Cardiac muscle cell (in vitro differentiated cells and primary cell): ENCODE results near the gene GPRIN2. TPM values are rescaled to one million over a fixed set of nuclear protein-coding genes. Genes with fewer than 3 reads are reported as not detected.
A peak's percentile ranks its signal among the peaks of the same experiment; 100 is the strongest.
"Not testable (repeated sequence)": the region's sequence is repeated elsewhere in the genome, so short reads cannot be mapped to it uniquely, and the experiment has no call there.

Source experiments
- DNase-seq, 2 donors: peaks; one replicate each; pipeline versions ENCODE4 v3.0.0 to v3.0.0-alpha.2; 2010 to 2017; ENCODE audit warnings: low read depth in 1 of 2, low spot score in 1 of 2
- H3K27ac ChIP-seq: fragments of 200-600 bp; sonication (generic); 2 replicates; pipeline ENCODE4 v1.5.1; 2016
- H3K27me3 ChIP-seq: fragments of 200-600 bp; sonication (generic); 2 replicates; pipeline ENCODE4 v1.6.0; 2016; ENCODE audit warnings: control low read depth
- H3K36me3 ChIP-seq: fragments of 200-600 bp; sonication (generic); 2 replicates; pipeline ENCODE4 v1.5.1; 2016; ENCODE audit warnings: control low read depth
- H3K4me1 ChIP-seq: fragments of 200-600 bp; sonication (generic); 2 replicates; pipeline ENCODE4 v1.8.1; 2017; ENCODE audit warnings: low read depth, mild to moderate bottlenecking, mixed run types
- H3K4me3 ChIP-seq: fragments of 200-600 bp; sonication (generic); 2 replicates; pipeline ENCODE4 v1.5.1; 2016; ENCODE audit warnings: mild to moderate bottlenecking
- H3K9me3 ChIP-seq: fragments of 200-600 bp; sonication (generic); 2 replicates; pipeline ENCODE4 v1.5.1; 2017; ENCODE audit warnings: low read depth, mild to moderate bottlenecking, control low read depth
- CTCF ChIP-seq: IDR thresholded peaks from 2 replicates; pipeline ENCODE4 v1.5.1; 2012; ENCODE audit warnings: low read depth, mild to moderate bottlenecking, low read length
- polyA plus RNA-seq: library from polyadenylated mRNA; unstranded; fragments of >200 nt; fragmentation: Nextera tagmentation; extraction: Ambion mirVana; gene quantifications from 2 replicates; pipeline ENCODE4 v1.2.1, GENCODE V29; 2016
- total RNA-seq: library from RNA; depleted of rRNA; stranded (reverse); fragments of >200 nt; gene quantifications from 2 replicates; pipeline ENCODE4 v1.2.3, GENCODE V29; 2016

The GPRIN2 gene
- total RNA-seq: 2.3 and 9.1 TPM in 2 replicates
- 3.3 and 3.7 TPM in 2 replicates for polyA plus RNA-seq

- H3K4me1 ChIP-seq: no peaks in the 10 kb centered on the region
- peak within 1 kb of the TSS; percentile 52 for H3K4me3 ChIP-seq
- H3K36me3 ChIP-seq: no peaks in the 10 kb centered on the region
- no peak for TF ChIP-seq CTCF
- DNase-seq: peak in 1 of 2 donors; percentile 47
- no peaks in the 10 kb centered on the region for H3K9me3 ChIP-seq
- H3K27me3 ChIP-seq: peaks cover 67% of the 10 kb centered on the region
- H3K27ac ChIP-seq: no peak within 1 kb of the TSS
Measured at GRCh38 chr10:46556515-46557318, at the start of gene GPRIN2. Gene GPRIN2 (minus strand): TSS chr10:46556658. CDS start chr10:46550736, 5,922 bp downstream.

- not testable (repeated sequence) for DNase-seq
Measured at GRCh38 chr10:46600516-46600915, 44.1 kb upstream of the GPRIN2 start.

GRCh38 chr10:46597616-46598246 is 41.3 kb upstream of the GPRIN2 start:
- not testable (repeated sequence) for H3K36me3 ChIP-seq, H3K27ac ChIP-seq, H3K4me1 ChIP-seq, H3K27me3 ChIP-seq, H3K9me3 ChIP-seq
- peak overlapping the region; percentile 21 for H3K4me3 ChIP-seq
- DNase-seq: peak in 1 of 2 donors; percentile 0

More at GRCh38 chr10:46600516-46600915, 44.1 kb upstream of the GPRIN2 start:
- not testable (repeated sequence) for H3K4me1 ChIP-seq, H3K36me3 ChIP-seq, H3K27me3 ChIP-seq, H3K4me3 ChIP-seq, H3K27ac ChIP-seq, H3K9me3 ChIP-seq

GRCh38 chr10:46596570-46596969 is 40.1 kb upstream of the GPRIN2 start:
- H3K4me1 ChIP-seq, H3K27me3 ChIP-seq, H3K36me3 ChIP-seq, H3K9me3 ChIP-seq, H3K4me3 ChIP-seq, H3K27ac ChIP-seq, DNase-seq: not testable (repeated sequence)

GRCh38 chr10:46594453-46595063 is 38.1 kb upstream of the GPRIN2 start:
- H3K4me3 ChIP-seq: not testable (repeated sequence)

GRCh38 chr10:46593307-46593706 is 36.8 kb upstream of the GPRIN2 start:
- not testable (repeated sequence) for H3K27me3 ChIP-seq, H3K4me1 ChIP-seq, H3K9me3 ChIP-seq, DNase-seq, H3K27ac ChIP-seq, H3K36me3 ChIP-seq, H3K4me3 ChIP-seq

More at GRCh38 chr10:46594453-46595063, 38.1 kb upstream of the GPRIN2 start:
- not testable (repeated sequence) for H3K4me1 ChIP-seq, H3K27me3 ChIP-seq, H3K9me3 ChIP-seq, H3K27ac ChIP-seq, H3K36me3 ChIP-seq, DNase-seq

- not testable (repeated sequence) for H3K27me3 ChIP-seq, H3K9me3 ChIP-seq, H3K27ac ChIP-seq, H3K36me3 ChIP-seq, H3K4me3 ChIP-seq, DNase-seq, H3K4me1 ChIP-seq
Measured at GRCh38 chr10:46591053-46591452, 34.6 kb upstream of the GPRIN2 start.

- not testable (repeated sequence) for H3K9me3 ChIP-seq, DNase-seq, H3K27ac ChIP-seq, H3K4me1 ChIP-seq, H3K27me3 ChIP-seq, H3K36me3 ChIP-seq, H3K4me3 ChIP-seq
Measured at GRCh38 chr10:46589589-46589988, 33.1 kb upstream of the GPRIN2 start.

- H3K27me3 ChIP-seq, H3K36me3 ChIP-seq, H3K4me1 ChIP-seq, H3K27ac ChIP-seq, DNase-seq, H3K4me3 ChIP-seq, H3K9me3 ChIP-seq: not testable (repeated sequence)
Measured at GRCh38 chr10:46588221-46588620, 31.8 kb upstream of the GPRIN2 start.

- H3K27me3 ChIP-seq, H3K4me1 ChIP-seq, H3K4me3 ChIP-seq, H3K36me3 ChIP-seq, DNase-seq, H3K27ac ChIP-seq, H3K9me3 ChIP-seq: not testable (repeated sequence)
Measured at GRCh38 chr10:46587546-46587945, 31.1 kb upstream of the GPRIN2 start.

- not testable (repeated sequence) for H3K4me1 ChIP-seq, DNase-seq, H3K9me3 ChIP-seq, H3K27ac ChIP-seq, H3K36me3 ChIP-seq, H3K4me3 ChIP-seq, H3K27me3 ChIP-seq
Measured at GRCh38 chr10:46585246-46585645, 28.8 kb upstream of the GPRIN2 start.

GRCh38 chr10:46584196-46584595 is 27.7 kb upstream of the GPRIN2 start:
- not testable (repeated sequence) for DNase-seq, H3K4me1 ChIP-seq, H3K27me3 ChIP-seq, H3K9me3 ChIP-seq, H3K27ac ChIP-seq, H3K36me3 ChIP-seq, H3K4me3 ChIP-seq

GRCh38 chr10:46582568-46582967 is 26.1 kb upstream of the GPRIN2 start:
- DNase-seq, H3K4me3 ChIP-seq, H3K4me1 ChIP-seq, H3K9me3 ChIP-seq, H3K36me3 ChIP-seq, H3K27ac ChIP-seq: not testable (repeated sequence)
- H3K27me3 ChIP-seq: peaks cover 13% of the 10 kb centered on the region
